ENCODE results near the gene ZNF730. TPM values are rescaled to one million over a fixed set of nuclear protein-coding genes. Genes with fewer than 3 reads are reported as not detected.

Gene ZNF730
- polyA plus RNA-seq, 1 of the 3 experiments (the other 2 are of a cell fraction) = 0.30 TPM

- no peak for DNase-seq
- H3K9me2 ChIP-seq = no peaks in the 10 kb centered on the region
- no peaks in the 10 kb centered on the region for H3K9me3 ChIP-seq
- H3K4me3 ChIP-seq (ENCODE audit: low read depth in 2 of 2, low read length in 1 of 2) = no peak overlapping the region
- H3K27me3 ChIP-seq (ENCODE audit: insufficient read depth) = no peaks in the 10 kb centered on the region
- WGBS (ENCODE audit: low lambda C conversion rate) = 63% methylated on average over 2 of the region's 4 CpGs
- no peak overlapping the region for H3K27ac ChIP-seq (ENCODE audit: low read depth in 2 of 2, low read length in 1 of 2)
- no peaks in the 10 kb centered on the region for H3F3A ChIP-seq (replicated peaks; ENCODE audit: insufficient read depth)
- H3K79me2 ChIP-seq (ENCODE audit: insufficient read depth) = no peaks in the 10 kb centered on the region; the same call in 1 of the 2 replicates
- TF ChIP-seq FOSL2 (IDR thresholded peaks at IDR 0.05; ENCODE audit: borderline replicate concordance, low read depth) (no peak), FOXM1 (IDR thresholded peaks at IDR 0.05; ENCODE audit: low read depth) (no peak), RFX5 (IDR thresholded peaks at IDR 0.05; ENCODE audit: low read length) (no peak)
- peaks cover 9% of the 10 kb centered on the region in 2 experiments for H3K36me3 ChIP-seq (replicated peaks in 1 of 2; ENCODE audit: control insufficient read depth in 1 of 2, insufficient read depth in 2 of 2, low read length in 1 of 2)
- ChIA-PET POLR2A (no interaction called here), CTCF (no interaction called here)
- H3K4me2 ChIP-seq = no peak overlapping the region
- H3K4me1 ChIP-seq (ENCODE audit: control insufficient read depth in 1 of 2, insufficient read depth in 2 of 2, low read depth in 1 of 2, low read length in 1 of 2) = no peaks in the 10 kb centered on the region
- no peak overlapping the region for H2AFZ ChIP-seq (ENCODE audit: low read depth)
- H4K20me1 ChIP-seq (ENCODE audit: insufficient read depth) = no peaks in the 10 kb centered on the region
- no peak overlapping the region for H3K9ac ChIP-seq
Measured at GRCh38 chr19:23098988-23099387, 17.8 kb upstream of the ZNF730 start.

GRCh38 chr19:23099966-23100365 lies 16.9 kb upstream of the ZNF730 start:
- no peak overlapping the region for H3K4me3 ChIP-seq (ENCODE audit: low read depth in 2 of 2, low read length in 1 of 2)
- H3K4me1 ChIP-seq (ENCODE audit: control insufficient read depth in 1 of 2, insufficient read depth in 2 of 2, low read depth in 1 of 2, low read length in 1 of 2) = no peaks in the 10 kb centered on the region
- H3K79me2 ChIP-seq (ENCODE audit: insufficient read depth) = no peaks in the 10 kb centered on the region; the same call in 1 of the 2 replicates
- no peak overlapping the region for H3K4me2 ChIP-seq
- no peaks in the 10 kb centered on the region for H3K27me3 ChIP-seq (ENCODE audit: insufficient read depth)
- no peak overlapping the region for H3K9ac ChIP-seq
- no peaks in the 10 kb centered on the region for H3K9me3 ChIP-seq
- H2AFZ ChIP-seq (ENCODE audit: low read depth) = no peak overlapping the region
- no peaks in the 10 kb centered on the region for H3K9me2 ChIP-seq
- TF ChIP-seq FOXJ3 (CRISPR knock-in tag; IDR thresholded peaks at IDR 0.05) (no peak), SMC3 (IDR thresholded peaks at IDR 0.05; ENCODE audit: low read depth, low read length) (no peak), ELF1 (IDR thresholded peaks at IDR 0.05) (no peak), FOXM1 (IDR thresholded peaks at IDR 0.05; ENCODE audit: low read depth) (no peak), MAX (IDR thresholded peaks at IDR 0.05; ENCODE audit: low read depth) (no peak), NFIC (IDR thresholded peaks at IDR 0.05; ENCODE audit: borderline replicate concordance) (no peak), GABPA (IDR thresholded peaks at IDR 0.05; ENCODE audit: low read depth) (no peak), NRF1 (IDR thresholded peaks at IDR 0.05; ENCODE audit: low read depth, low read length) (no peak), RFX5 (IDR thresholded peaks at IDR 0.05; ENCODE audit: low read length) (no peak), IRF3 (IDR thresholded peaks at IDR 0.05; ENCODE audit: low read depth, low read length) (no peak), RAD21 (IDR thresholded peaks at IDR 0.05; ENCODE audit: low read length) (no peak), MXI1 (IDR thresholded peaks at IDR 0.05; ENCODE audit: low read depth, low read length) (no peak), RXRA (IDR thresholded peaks at IDR 0.05; ENCODE audit: borderline replicate concordance, low read depth) (no peak), EZH2phosphoT487 (IDR thresholded peaks at IDR 0.05; ENCODE audit: borderline replicate concordance, low read depth) (no peak), CHD2 (IDR thresholded peaks at IDR 0.05; ENCODE audit: low read length, partially characterized antibody) (no peak), PBX3 (IDR thresholded peaks at IDR 0.05) (no peak)
- CTCF ChIA-PET = no interaction called here
- no peaks in the 10 kb centered on the region for H4K20me1 ChIP-seq (ENCODE audit: insufficient read depth)
- H3K36me3 ChIP-seq (replicated peaks in 1 of 2; ENCODE audit: control insufficient read depth in 1 of 2, insufficient read depth in 2 of 2, low read length in 1 of 2) = peaks cover 9% of the 10 kb centered on the region in 2 experiments
- H3F3A ChIP-seq (replicated peaks; ENCODE audit: insufficient read depth) = no peaks in the 10 kb centered on the region
- WGBS (ENCODE audit: low lambda C conversion rate) = 77% methylated on average over 7 of the region's 7 CpGs
- POLR2A ChIA-PET = no interaction called here
- no peak overlapping the region for H3K27ac ChIP-seq (ENCODE audit: low read depth in 2 of 2, low read length in 1 of 2)
- DNase-seq = no peak

All from SK-N-SH (cell line).